ENCODE results near the gene H2AZ1. TPM values are rescaled to one million over a fixed set of nuclear protein-coding genes. Genes with fewer than 3 reads are reported as not detected.

The H2AZ1 gene
- total and polyA plus RNA-seq, 9 of the 15 experiments (the other 6 are each of a cell fraction or from before 2014, with no cell fraction given), result 605 to 4,380 (median 768) TPM

- WGBS (ENCODE audit: insufficient coverage, low coverage, missing lambda C conversion rate), result 53% methylated on average over 4 of the region's 4 CpGs
- in situ Hi-C loops (cut with MboI), result no loop called here
Observed at GRCh38 chr4:99947608-99948007, 2.5 kb downstream of the H2AZ1 start.

More at GRCh38 chr4:99947608-99948007, 2.5 kb downstream of the H2AZ1 start:
- Histone ChIP-seq H3K4me2 (ENCODE audit: insufficient read depth, low read length) (peak overlapping the region; percentile 83), H3K79me2 (ENCODE audit: control insufficient read depth, insufficient read depth, low read length) (peaks cover 83% of the 10 kb centered on the region), H4K20me1 (replicated peaks; ENCODE audit: control insufficient read depth, insufficient read depth, low read length) (peaks cover 14% of the 10 kb centered on the region), H3K27me3 (ENCODE audit: control insufficient read depth in 2 of 2, insufficient read depth in 2 of 2, low read length in 2 of 2) (no peaks in the 10 kb centered on the region), H3K36me3 (ENCODE audit: control insufficient read depth, insufficient read depth, low read length) (peaks cover 25% of the 10 kb centered on the region), H3K4me3 (peak overlapping the region; percentile 87; the same call in 1 of the 2 replicates), H3K9ac (ENCODE audit: insufficient read depth in 1 of 2, low read depth in 2 of 2, low read length in 2 of 2) (peak overlapping the region in 1 of 2 experiments; percentile 74; a peak in 2 of 4 replicates), H3K4me1 (replicated peaks in 1 of 2; ENCODE audit: control insufficient read depth in 2 of 2, insufficient read depth in 2 of 2, low read length in 2 of 2) (peaks cover 14 to 19% of the 10 kb centered on the region in 2 experiments), H2AFZ (ENCODE audit: low read depth, low read length) (no peak overlapping the region), H3K9me3 (replicated peaks; ENCODE audit: control insufficient read depth, insufficient read depth, low read depth, low read length) (no peaks in the 10 kb centered on the region), H3K9me1 (ENCODE audit: control insufficient read depth, insufficient read depth, low read length) (no peaks in the 10 kb centered on the region), H3K27ac (ENCODE audit: extremely low read depth, low read depth, low read length) (peak overlapping the region; percentile 79)
- no peak for FAIRE-seq
- no peak for ATAC-seq
- POLR2A ChIA-PET, result interaction anchor here (0.6 to 3.9 kb wide), 13 partner anchors 12 to 1495 kb away, joined by 3 to 20 read pairs (median 5); partner anchors contain the start of genes DAPP1, LAMTOR3 and TRMT10A
- TF ChIP-seq TGIF2 (CRISPR knock-in tag; IDR thresholded peaks at IDR 0.05) (0 out of 2 replicates have a peak, but pooled peaks have one; percentile 19), AFF4 (CRISPR knock-in tag; IDR thresholded peaks at IDR 0.05) (0 out of 2 replicates have a peak, but pooled peaks have one; percentile 24), STAT5B (CRISPR knock-in tag; IDR thresholded peaks at IDR 0.05) (no peak), FOXP4 (CRISPR knock-in tag; IDR thresholded peaks at IDR 0.05; ENCODE audit: borderline replicate concordance) (no peak)
- intact Hi-C loops (cut with micrococcal nuclease), result loop anchor here (2.0 to 5.0 kb wide), 4 partner anchors 53 to 385 kb away; partner anchors contain the start of genes LAMTOR3 and TRMT10A
- DNase-seq (ENCODE audit: extremely low read depth in 1 of 4, low spot score in 3 of 4), result peak in 1 of 4 experiments; percentile 27
- CTCF ChIA-PET (ENCODE audit: low intra/inter-chr PET ratio), result no interaction called here
- no TSS peak for BruUV-seq (replicated peaks)

Data from K562 (cell line).